SK-N-SH (cell line): ENCODE data around the gene MRPL41. TPM values are rescaled to one million over a fixed set of nuclear protein-coding genes. Genes with fewer than 3 reads are reported as not detected.

ENCODE experiments used
- CTCF ChIA-PET: fragments of 300-600, 350-600 bp; formaldehyde crosslinking; extraction: SDS; loops from one replicate; lab custom pipeline; 2021; lab: Yijun Ruan, JAX
- POLR2A ChIA-PET: fragments of 350-600 bp; sonication (Branson Sonifier 250); formaldehyde crosslinking; extraction: SDS; loops from one replicate; lab custom pipeline; 2020; ENCODE audit warnings: antibody characterized with exemption, inconsistent platforms; lab: Yijun Ruan, JAX
- DNase-seq: peaks from one replicate; pipeline ENCODE4 v3.0.0; 2012
- H2AFZ ChIP-seq: fragments of 200-600 bp; sonication (generic); 2 replicates; pipeline ENCODE4 v1.8.1; 2016; ENCODE audit warnings: antibody characterized with exemption, mild to moderate bottlenecking, low read depth
- H3F3A ChIP-seq: fragments of 200-600 bp; sonication (generic); replicated peaks from 2 replicates; pipeline ENCODE3; 2016; ENCODE audit warnings: antibody characterized with exemption, mild to moderate bottlenecking; ENCODE audit not compliant: insufficient read depth
- H3K27ac ChIP-seq, 2 experiments: fragments of 200-500 bp in 1 of 2; fragments of 200-600 bp in 1 of 2; sonication (Bioruptor generic) in 1 of 2; sonication (generic), shearing (Covaris generic) in 1 of 2; 2 replicates each; pipeline versions ENCODE4 v1.5.1 to v1.6.1; 2014 to 2016; ENCODE audit warnings: low read depth in 2 of 2, inconsistent platforms in 1 of 2, low read length in 1 of 2, mild to moderate bottlenecking in 1 of 2, mixed read lengths in 1 of 2
- H3K27me3 ChIP-seq: fragments of 200-600 bp; sonication (generic), shearing (Covaris generic); 2 replicates; pipeline ENCODE4 v1.6.1; 2016; ENCODE audit warnings: mixed run types; ENCODE audit not compliant: insufficient read depth
- H3K36me3 ChIP-seq, 2 experiments: fragments of 200-500 bp in 1 of 2; fragments of 200-600 bp in 1 of 2; sonication (Bioruptor generic) in 1 of 2; sonication (generic) in 1 of 2; replicated peaks in 1 of 2; 2 replicates each; pipeline versions ENCODE3 to v1.5.1; 2014 to 2016; ENCODE audit warnings: low read length in 1 of 2, mild to moderate bottlenecking in 1 of 2; ENCODE audit not compliant: insufficient read depth in 2 of 2, control insufficient read depth in 1 of 2
- H3K4me1 ChIP-seq, 2 experiments: fragments of 200-500 bp in 1 of 2; fragments of 200-600 bp in 1 of 2; sonication (Bioruptor generic) in 1 of 2; sonication (generic), shearing (Covaris generic) in 1 of 2; 2 replicates each; pipeline versions ENCODE4 v1.5.1 to v1.6.1; 2014 to 2016; ENCODE audit warnings: low read depth in 1 of 2, low read length in 1 of 2, mixed run types in 1 of 2; ENCODE audit not compliant: insufficient read depth in 2 of 2, control insufficient read depth in 1 of 2
- H3K4me2 ChIP-seq: fragments of 200-600 bp; sonication (generic), shearing (Covaris generic); 2 replicates; pipeline ENCODE4 v1.6.1; 2017; ENCODE audit warnings: mixed run types
- H3K4me3 ChIP-seq, 2 experiments: fragments of 200-500 bp in 1 of 2; fragments of 200-600 bp in 1 of 2; sonication (Bioruptor generic) in 1 of 2; sonication (generic), shearing (Covaris generic) in 1 of 2; 2 replicates each; pipeline versions ENCODE4 v1.5.1 to v1.8.1; 2014 to 2016; ENCODE audit warnings: low read depth in 2 of 2, inconsistent platforms in 1 of 2, low read length in 1 of 2, mild to moderate bottlenecking in 1 of 2, mixed read lengths in 1 of 2, moderate library complexity in 1 of 2
- H3K79me2 ChIP-seq: fragments of 200-600 bp; sonication (generic); 2 replicates; pipeline ENCODE4 v1.8.1; 2017; ENCODE audit warnings: mild to moderate bottlenecking; ENCODE audit not compliant: insufficient read depth
- H3K9ac ChIP-seq: fragments of 200-600 bp; sonication (generic); 2 replicates; pipeline ENCODE4 v1.6.1; 2017; ENCODE audit warnings: mixed run types
- H3K9me2 ChIP-seq: fragments of 200-600 bp; sonication (generic); 2 replicates; pipeline ENCODE4 v1.6.1; 2017; ENCODE audit warnings: mixed run types
- H3K9me3 ChIP-seq: fragments of 200-600 bp; sonication (generic); 2 replicates; pipeline ENCODE4 v1.6.1; 2017; ENCODE audit warnings: mixed run types, mild to moderate bottlenecking, moderate library complexity
- H4K20me1 ChIP-seq: fragments of 200-600 bp; sonication (generic); 2 replicates; pipeline ENCODE4 v1.6.1; 2017; ENCODE audit warnings: mild to moderate bottlenecking, mixed run types; ENCODE audit not compliant: insufficient read depth
- CHD2 ChIP-seq: fragments of 150-350 bp; IDR thresholded peaks from 2 replicates; pipeline ENCODE4 v1.6.1; 2018; ENCODE audit warnings: low read length; ENCODE audit not compliant: partially characterized antibody
- ELF1 ChIP-seq: IDR thresholded peaks from 2 replicates; pipeline ENCODE4 v1.4.0; 2012
- GABPA ChIP-seq: IDR thresholded peaks from 2 replicates; pipeline ENCODE4 v1.4.0; 2012; ENCODE audit warnings: low read depth, mild to moderate bottlenecking
- JUND ChIP-seq: IDR thresholded peaks from 2 replicates; pipeline ENCODE4 v1.4.0; 2012
- MXI1 ChIP-seq: IDR thresholded peaks from 2 replicates; pipeline ENCODE4 v1.6.1; 2012; ENCODE audit warnings: mild to moderate bottlenecking, low read depth, low read length, improper control_type of control experiment
- NFIC ChIP-seq: IDR thresholded peaks from 2 replicates; pipeline ENCODE4 v1.4.0; 2012; ENCODE audit warnings: borderline replicate concordance
- PBX3 ChIP-seq: IDR thresholded peaks from 2 replicates; pipeline ENCODE4; 2012
- POLR2AphosphoS5 ChIP-seq: IDR thresholded peaks from 2 replicates; pipeline ENCODE4 v1.6.1; 2012; ENCODE audit warnings: low read depth, low read length
- RAD21 ChIP-seq: IDR thresholded peaks from 2 replicates; pipeline ENCODE4 v1.6.1; 2012; ENCODE audit warnings: mild to moderate bottlenecking, low read length
- RCOR1 ChIP-seq: fragments of 150-350 bp; IDR thresholded peaks from 2 replicates; pipeline ENCODE4 v1.6.1; 2017; ENCODE audit warnings: antibody characterized with exemption, low read length
- SMC3 ChIP-seq: IDR thresholded peaks from 2 replicates; pipeline ENCODE4 v1.6.1; 2012; ENCODE audit warnings: low read depth, low read length, improper control_type of control experiment
- TAF1 ChIP-seq: IDR thresholded peaks from 2 replicates; pipeline ENCODE4 v1.6.1; 2012; ENCODE audit warnings: low read depth, mild to moderate bottlenecking, low read length, moderate library complexity, borderline replicate concordance
- TEAD4 ChIP-seq: IDR thresholded peaks from 2 replicates; pipeline ENCODE4 v1.4.0; 2012; ENCODE audit warnings: mild to moderate bottlenecking, borderline replicate concordance; ENCODE audit not compliant: insufficient read depth
- YY1 ChIP-seq: IDR thresholded peaks from 2 replicates; pipeline ENCODE4 v1.4.0; 2012; ENCODE audit warnings: low read depth, mild to moderate bottlenecking
- WGBS: methylation state at CpG from one replicate; pipeline ENCODE4 v1.1.6; 2017; ENCODE audit warnings: low lambda C conversion rate; 5-methylcytosine and 5-hydroxymethylcytosine counted together
- polyA plus RNA-seq, 3 experiments: library from polyadenylated mRNA; depleted of rRNA; stranded (reverse); fragments of >200 nt; gene quantifications; 2 replicates each; pipeline ENCODE4 v1.2.3, GENCODE V29; 2012
- TF ChIP-seq, protein P1 (sequence below): IDR thresholded peaks from 2 replicates; pipeline ENCODE4 v1.4.0; 2012; ENCODE audit warnings: low read depth, borderline replicate concordance
- TF ChIP-seq, protein P2 (sequence below): IDR thresholded peaks from 2 replicates; pipeline ENCODE4 v1.4.0; 2012; ENCODE audit warnings: low read depth
- TF ChIP-seq, protein P3 (sequence below): IDR thresholded peaks from 2 replicates; pipeline ENCODE4 v1.6.1; 2012; ENCODE audit warnings: mild to moderate bottlenecking, low read depth, low read length, moderate library complexity
- TF ChIP-seq, protein P4 (sequence below): fragments of 150-350 bp; IDR thresholded peaks from 2 replicates; pipeline ENCODE4 v1.6.1; 2016; ENCODE audit warnings: mild to moderate bottlenecking, low read depth, low read length
- TF ChIP-seq, protein P5 (sequence below): fragments of 200-600 bp; sonication (generic); IDR thresholded peaks from 2 replicates; pipeline ENCODE4 v1.6.1; 2017; ENCODE audit warnings: antibody characterized with exemption, mild to moderate bottlenecking, moderate library complexity

The MRPL41 gene
- 39.4 and 58.9 TPM in 2 replicates for polyA plus RNA-seq (2012; rRNA removed)
- polyA plus RNA-seq (2012; cell fraction: cytosol; rRNA removed): 32.3 and 39.9 TPM in 2 replicates
- 29.5 and 53.2 TPM in 2 replicates for polyA plus RNA-seq (2012; cell fraction: nucleus; rRNA removed)

GRCh38 chr9:137551264-137552021 is at the start of gene MRPL41:
Gene MRPL41, plus strand, starts transcription at chr9:137551879. Its CDS starts 203 bp downstream, at chr9:137552082.
- POLR2A ChIA-PET: interaction anchor here (0.6 to 0.9 kb wide), 3 partner anchors 9 to 244 kb away, joined by 3 read pairs; no protein-coding TSS in a partner anchor
- H3K4me1 ChIP-seq: peaks cover 5 to 12% of the 10 kb centered on the region in 2 experiments; a peak in 1 of 4 replicates
- H4K20me1 ChIP-seq: no peaks in the 10 kb centered on the region
- H3K9ac ChIP-seq: peak within 1 kb of the TSS; percentile 76
- H3K9me3 ChIP-seq: no peaks in the 10 kb centered on the region
- DNase-seq: peak; percentile 99
- H3K27ac ChIP-seq: peak within 1 kb of the TSS; percentile 40 to 72; a peak in 3 of 4 replicates
- TF ChIP-seq, protein P1, sequence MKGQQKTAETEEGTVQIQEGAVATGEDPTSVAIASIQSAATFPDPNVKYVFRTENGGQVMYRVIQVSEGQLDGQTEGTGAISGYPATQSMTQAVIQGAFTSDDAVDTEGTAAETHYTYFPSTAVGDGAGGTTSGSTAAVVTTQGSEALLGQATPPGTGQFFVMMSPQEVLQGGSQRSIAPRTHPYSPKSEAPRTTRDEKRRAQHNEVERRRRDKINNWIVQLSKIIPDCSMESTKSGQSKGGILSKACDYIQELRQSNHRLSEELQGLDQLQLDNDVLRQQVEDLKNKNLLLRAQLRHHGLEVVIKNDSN: no peak
- TF ChIP-seq, protein P2, sequence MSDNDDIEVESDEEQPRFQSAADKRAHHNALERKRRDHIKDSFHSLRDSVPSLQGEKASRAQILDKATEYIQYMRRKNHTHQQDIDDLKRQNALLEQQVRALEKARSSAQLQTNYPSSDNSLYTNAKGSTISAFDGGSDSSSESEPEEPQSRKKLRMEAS: no peak
- TF ChIP-seq TEAD4 (no peak), MXI1 (peak; percentile 68), CHD2 (peak; percentile 36), PBX3 (no peak; the same call in 1 of the 2 replicates), TAF1 (peak; percentile 27; the same call in 1 of the 2 replicates), YY1 (no peak), SMC3 (peak; percentile 53), RCOR1 (no peak), GABPA (no peak), POLR2AphosphoS5 (peak; percentile 74), JUND (no peak), RAD21 (peak; percentile 28; the same call in 1 of the 2 replicates), ELF1 (no peak), NFIC (no peak)
- TF ChIP-seq, protein P3, sequence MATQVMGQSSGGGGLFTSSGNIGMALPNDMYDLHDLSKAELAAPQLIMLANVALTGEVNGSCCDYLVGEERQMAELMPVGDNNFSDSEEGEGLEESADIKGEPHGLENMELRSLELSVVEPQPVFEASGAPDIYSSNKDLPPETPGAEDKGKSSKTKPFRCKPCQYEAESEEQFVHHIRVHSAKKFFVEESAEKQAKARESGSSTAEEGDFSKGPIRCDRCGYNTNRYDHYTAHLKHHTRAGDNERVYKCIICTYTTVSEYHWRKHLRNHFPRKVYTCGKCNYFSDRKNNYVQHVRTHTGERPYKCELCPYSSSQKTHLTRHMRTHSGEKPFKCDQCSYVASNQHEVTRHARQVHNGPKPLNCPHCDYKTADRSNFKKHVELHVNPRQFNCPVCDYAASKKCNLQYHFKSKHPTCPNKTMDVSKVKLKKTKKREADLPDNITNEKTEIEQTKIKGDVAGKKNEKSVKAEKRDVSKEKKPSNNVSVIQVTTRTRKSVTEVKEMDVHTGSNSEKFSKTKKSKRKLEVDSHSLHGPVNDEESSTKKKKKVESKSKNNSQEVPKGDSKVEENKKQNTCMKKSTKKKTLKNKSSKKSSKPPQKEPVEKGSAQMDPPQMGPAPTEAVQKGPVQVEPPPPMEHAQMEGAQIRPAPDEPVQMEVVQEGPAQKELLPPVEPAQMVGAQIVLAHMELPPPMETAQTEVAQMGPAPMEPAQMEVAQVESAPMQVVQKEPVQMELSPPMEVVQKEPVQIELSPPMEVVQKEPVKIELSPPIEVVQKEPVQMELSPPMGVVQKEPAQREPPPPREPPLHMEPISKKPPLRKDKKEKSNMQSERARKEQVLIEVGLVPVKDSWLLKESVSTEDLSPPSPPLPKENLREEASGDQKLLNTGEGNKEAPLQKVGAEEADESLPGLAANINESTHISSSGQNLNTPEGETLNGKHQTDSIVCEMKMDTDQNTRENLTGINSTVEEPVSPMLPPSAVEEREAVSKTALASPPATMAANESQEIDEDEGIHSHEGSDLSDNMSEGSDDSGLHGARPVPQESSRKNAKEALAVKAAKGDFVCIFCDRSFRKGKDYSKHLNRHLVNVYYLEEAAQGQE: no peak
- TF ChIP-seq, protein P4, sequence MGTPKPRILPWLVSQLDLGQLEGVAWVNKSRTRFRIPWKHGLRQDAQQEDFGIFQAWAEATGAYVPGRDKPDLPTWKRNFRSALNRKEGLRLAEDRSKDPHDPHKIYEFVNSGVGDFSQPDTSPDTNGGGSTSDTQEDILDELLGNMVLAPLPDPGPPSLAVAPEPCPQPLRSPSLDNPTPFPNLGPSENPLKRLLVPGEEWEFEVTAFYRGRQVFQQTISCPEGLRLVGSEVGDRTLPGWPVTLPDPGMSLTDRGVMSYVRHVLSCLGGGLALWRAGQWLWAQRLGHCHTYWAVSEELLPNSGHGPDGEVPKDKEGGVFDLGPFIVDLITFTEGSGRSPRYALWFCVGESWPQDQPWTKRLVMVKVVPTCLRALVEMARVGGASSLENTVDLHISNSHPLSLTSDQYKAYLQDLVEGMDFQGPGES: peak; percentile 36; the same call in 1 of the 2 replicates
- TF ChIP-seq, protein P5, sequence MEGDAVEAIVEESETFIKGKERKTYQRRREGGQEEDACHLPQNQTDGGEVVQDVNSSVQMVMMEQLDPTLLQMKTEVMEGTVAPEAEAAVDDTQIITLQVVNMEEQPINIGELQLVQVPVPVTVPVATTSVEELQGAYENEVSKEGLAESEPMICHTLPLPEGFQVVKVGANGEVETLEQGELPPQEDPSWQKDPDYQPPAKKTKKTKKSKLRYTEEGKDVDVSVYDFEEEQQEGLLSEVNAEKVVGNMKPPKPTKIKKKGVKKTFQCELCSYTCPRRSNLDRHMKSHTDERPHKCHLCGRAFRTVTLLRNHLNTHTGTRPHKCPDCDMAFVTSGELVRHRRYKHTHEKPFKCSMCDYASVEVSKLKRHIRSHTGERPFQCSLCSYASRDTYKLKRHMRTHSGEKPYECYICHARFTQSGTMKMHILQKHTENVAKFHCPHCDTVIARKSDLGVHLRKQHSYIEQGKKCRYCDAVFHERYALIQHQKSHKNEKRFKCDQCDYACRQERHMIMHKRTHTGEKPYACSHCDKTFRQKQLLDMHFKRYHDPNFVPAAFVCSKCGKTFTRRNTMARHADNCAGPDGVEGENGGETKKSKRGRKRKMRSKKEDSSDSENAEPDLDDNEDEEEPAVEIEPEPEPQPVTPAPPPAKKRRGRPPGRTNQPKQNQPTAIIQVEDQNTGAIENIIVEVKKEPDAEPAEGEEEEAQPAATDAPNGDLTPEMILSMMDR: peak; percentile 47
- peaks cover 21% of the 10 kb centered on the region; the same call in 1 of the 2 replicates for H3K79me2 ChIP-seq
- H3K4me3 ChIP-seq: peak within 1 kb of the TSS; percentile 73 to 83
- CTCF ChIA-PET: interaction anchor here (0.7 to 2.4 kb wide), 11 partner anchors 10 to 269 kb away, joined by 3 to 10 read pairs (median 3); partner anchors contain the start of genes DPH7, EXD3 and NOXA1
- peak within 1 kb of the TSS; percentile 97 for H3K4me2 ChIP-seq
- peaks cover 12% of the 10 kb centered on the region for H3F3A ChIP-seq
- no peaks in the 10 kb centered on the region for H3K27me3 ChIP-seq
- H2AFZ ChIP-seq: 0 out of 2 replicates have a peak within 1 kb of the TSS, but pooled peaks have one; percentile 63
- peaks cover 10 to 19% of the 10 kb centered on the region in 2 experiments for H3K36me3 ChIP-seq
- no peaks in the 10 kb centered on the region for H3K9me2 ChIP-seq
- WGBS: 2% methylated on average over 20 of the region's 106 CpGs
